GM23338 (cell line): Measurements from ENCODE around the gene AGR2. TPM values are rescaled to one million over a fixed set of nuclear protein-coding genes. Genes with fewer than 3 reads are reported as not detected.
A peak's percentile ranks its signal among the peaks of the same experiment; 100 is the strongest.

Experiments
- ATAC-seq: fragments of 200-7000 bp; cut with Tn5 transposase; 3 replicates; pipeline ENCODE4 v1.9.1; 2020
- DNase-seq: peaks from one replicate; pipeline ENCODE4 v3.0.0-alpha.2; 2015; ENCODE audit warnings: low spot score
- H2AFZ ChIP-seq: fragments of 200-600 bp; sonication (generic); 2 replicates; pipeline ENCODE4 v1.8.0; 2016; ENCODE audit warnings: antibody characterized with exemption, mild to moderate bottlenecking, moderate library complexity
- H3F3A ChIP-seq: fragments of 200-600 bp; sonication (generic); replicated peaks from 2 replicates; pipeline ENCODE4 v1.8.0; 2017; ENCODE audit warnings: antibody characterized with exemption, mixed run types, low read depth
- H3K27ac ChIP-seq: fragments of 200-600 bp; sonication (generic); 2 replicates; pipeline ENCODE4 v1.6.1; 2016; ENCODE audit warnings: low read depth
- H3K27me3 ChIP-seq: fragments of 200-600 bp; sonication (generic); 2 replicates; pipeline ENCODE4 v1.8.0; 2016; ENCODE audit warnings: mild to moderate bottlenecking, mixed run types, moderate library complexity; ENCODE audit not compliant: insufficient read depth
- H3K36me3 ChIP-seq: fragments of 200-600 bp; sonication (generic); 2 replicates; pipeline ENCODE4 v1.8.0; 2016; ENCODE audit warnings: mild to moderate bottlenecking; ENCODE audit not compliant: insufficient read depth
- H3K4me1 ChIP-seq: fragments of 200-600 bp; sonication (generic); 2 replicates; pipeline ENCODE4 v1.8.0; 2016; ENCODE audit warnings: mild to moderate bottlenecking, moderate library complexity; ENCODE audit not compliant: insufficient read depth
- H3K4me2 ChIP-seq: fragments of 200-600 bp; sonication (generic); 2 replicates; pipeline ENCODE4 v1.7.1; 2017; ENCODE audit warnings: mixed run types
- H3K4me3 ChIP-seq: fragments of 200-600 bp; sonication (generic); 2 replicates; pipeline ENCODE4 v1.6.1; 2016; ENCODE audit warnings: mixed run types
- H3K79me2 ChIP-seq: fragments of 200-600 bp; sonication (generic); replicated peaks from 2 replicates; pipeline ENCODE4 v1.8.0; 2017; ENCODE audit warnings: mild to moderate bottlenecking; ENCODE audit not compliant: insufficient read depth
- H3K9me2 ChIP-seq: fragments of 200-600 bp; sonication (generic); 2 replicates; pipeline ENCODE4 v1.8.0; 2017; ENCODE audit not compliant: insufficient read depth
- H4K20me1 ChIP-seq: fragments of 200-600 bp; sonication (generic); replicated peaks from 2 replicates; pipeline ENCODE4 v1.8.0; 2017; ENCODE audit warnings: mild to moderate bottlenecking; ENCODE audit not compliant: insufficient read depth
- H3K27ac Mint-ChIP-seq: 2 replicates; pipeline ENCODE4 v1.8.0; 2020; ENCODE audit warnings: inconsistent platforms, mild to moderate bottlenecking, moderate library complexity, mixed read lengths
- H3K27me3 Mint-ChIP-seq: 3 replicates; pipeline ENCODE4 v1.8.0; 2022; ENCODE audit warnings: low read depth, mild to moderate bottlenecking, moderate library complexity, mixed read lengths, inconsistent platforms; ENCODE audit not compliant: insufficient read depth, poor library complexity
- H3K36me3 Mint-ChIP-seq: 3 replicates; pipeline ENCODE4 v1.8.0; 2021; ENCODE audit warnings: low read depth, mild to moderate bottlenecking, inconsistent platforms, moderate library complexity, mixed read lengths
- H3K4me1 Mint-ChIP-seq: 3 replicates; pipeline ENCODE4 v1.8.0; 2020; ENCODE audit warnings: mild to moderate bottlenecking, inconsistent platforms, mixed read lengths
- H3K4me3 Mint-ChIP-seq: 3 replicates; pipeline ENCODE4 v1.8.0; 2021; ENCODE audit warnings: moderate library complexity, mild to moderate bottlenecking, inconsistent platforms, mixed read lengths
- H3K9me3 Mint-ChIP-seq: 3 replicates; pipeline ENCODE4 v1.8.0; 2020; ENCODE audit warnings: moderate library complexity, mild to moderate bottlenecking, inconsistent platforms, mixed read lengths
- CREB1 ChIP-seq: fragments of 250-450 bp; sonication (Bioruptor Pico); IDR thresholded peaks from 2 replicates; pipeline ENCODE4 v1.5.0; 2020; ENCODE audit warnings: low read depth, mild to moderate bottlenecking, moderate library complexity
- NANOG ChIP-seq: IDR thresholded peaks from 2 replicates; pipeline ENCODE4 v1.6.1; 2016; ENCODE audit warnings: antibody characterized with exemption, borderline replicate concordance
- ZNF114 ChIP-seq: fragments of 250-450 bp; sonication (Bioruptor Pico); IDR thresholded peaks from 2 replicates; pipeline ENCODE4 v1.5.0; 2020; ENCODE audit warnings: mild to moderate bottlenecking, moderate library complexity
- polyA plus RNA-seq: library from polyadenylated mRNA; unstranded; fragments of >200 nt; fragmentation: Nextera tagmentation; extraction: Ambion mirVana; gene quantifications from 2 replicates; pipeline ENCODE4 v1.2.1, GENCODE V29; 2016
- total RNA-seq: library from RNA; depleted of rRNA; stranded (reverse); fragments of >200 nt; shearing (Covaris generic); gene quantifications from 2 replicates; pipeline ENCODE4 v1.2.3, GENCODE V29; 2014
- TF ChIP-seq, protein P1 (sequence below), 2 experiments: fragments of 200-600 bp in 1 of 2; sonication (generic) in 1 of 2; conservative IDR thresholded peaks; 2 replicates each; pipeline versions ENCODE4 v1.5.1 to v1.6.1; 2016 to 2017; ENCODE audit warnings: antibody characterized with exemption in 2 of 2, low read depth in 2 of 2, mild to moderate bottlenecking in 2 of 2, moderate library complexity in 1 of 2
- TF ChIP-seq, protein P2 (sequence below): IDR thresholded peaks from 2 replicates; pipeline ENCODE4 v1.6.1; 2016; ENCODE audit warnings: antibody characterized with exemption
- TF ChIP-seq, protein P3 (sequence below): IDR thresholded peaks from one replicate; pipeline ENCODE4 v1.6.1; 2018; ENCODE audit warnings: antibody characterized with exemption; ENCODE audit not compliant: unreplicated experiment

The AGR2 gene
- total and polyA plus RNA-seq, 2 experiments from 2014 or later = not detected

DNA sequence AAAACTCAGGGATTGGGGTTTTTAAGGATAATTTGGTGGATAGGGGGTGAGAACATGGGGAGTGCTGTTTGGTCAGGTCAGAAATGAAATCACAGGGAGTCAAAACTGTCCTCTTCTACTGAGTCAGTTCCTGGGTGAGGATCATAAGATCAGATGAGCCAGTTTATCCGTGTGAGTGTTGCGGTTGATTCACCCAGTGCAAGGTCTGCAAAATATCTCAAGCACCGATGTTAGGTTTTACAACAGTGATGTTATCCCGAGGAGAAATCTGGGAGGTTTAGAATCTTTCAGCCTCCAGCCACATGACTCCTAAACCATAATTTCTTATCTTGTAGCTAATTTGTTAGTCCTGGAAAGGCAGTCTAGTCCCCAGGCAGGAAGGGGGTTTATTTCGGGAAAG, 31.7 kb upstream of the AGR2 start (continued):
- TF ChIP-seq, protein P1, sequence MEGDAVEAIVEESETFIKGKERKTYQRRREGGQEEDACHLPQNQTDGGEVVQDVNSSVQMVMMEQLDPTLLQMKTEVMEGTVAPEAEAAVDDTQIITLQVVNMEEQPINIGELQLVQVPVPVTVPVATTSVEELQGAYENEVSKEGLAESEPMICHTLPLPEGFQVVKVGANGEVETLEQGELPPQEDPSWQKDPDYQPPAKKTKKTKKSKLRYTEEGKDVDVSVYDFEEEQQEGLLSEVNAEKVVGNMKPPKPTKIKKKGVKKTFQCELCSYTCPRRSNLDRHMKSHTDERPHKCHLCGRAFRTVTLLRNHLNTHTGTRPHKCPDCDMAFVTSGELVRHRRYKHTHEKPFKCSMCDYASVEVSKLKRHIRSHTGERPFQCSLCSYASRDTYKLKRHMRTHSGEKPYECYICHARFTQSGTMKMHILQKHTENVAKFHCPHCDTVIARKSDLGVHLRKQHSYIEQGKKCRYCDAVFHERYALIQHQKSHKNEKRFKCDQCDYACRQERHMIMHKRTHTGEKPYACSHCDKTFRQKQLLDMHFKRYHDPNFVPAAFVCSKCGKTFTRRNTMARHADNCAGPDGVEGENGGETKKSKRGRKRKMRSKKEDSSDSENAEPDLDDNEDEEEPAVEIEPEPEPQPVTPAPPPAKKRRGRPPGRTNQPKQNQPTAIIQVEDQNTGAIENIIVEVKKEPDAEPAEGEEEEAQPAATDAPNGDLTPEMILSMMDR (conservative IDR thresholded peaks at IDR 0.05; ENCODE audit: low read depth in 2 of 2) = no peak
- TF ChIP-seq, protein P2, sequence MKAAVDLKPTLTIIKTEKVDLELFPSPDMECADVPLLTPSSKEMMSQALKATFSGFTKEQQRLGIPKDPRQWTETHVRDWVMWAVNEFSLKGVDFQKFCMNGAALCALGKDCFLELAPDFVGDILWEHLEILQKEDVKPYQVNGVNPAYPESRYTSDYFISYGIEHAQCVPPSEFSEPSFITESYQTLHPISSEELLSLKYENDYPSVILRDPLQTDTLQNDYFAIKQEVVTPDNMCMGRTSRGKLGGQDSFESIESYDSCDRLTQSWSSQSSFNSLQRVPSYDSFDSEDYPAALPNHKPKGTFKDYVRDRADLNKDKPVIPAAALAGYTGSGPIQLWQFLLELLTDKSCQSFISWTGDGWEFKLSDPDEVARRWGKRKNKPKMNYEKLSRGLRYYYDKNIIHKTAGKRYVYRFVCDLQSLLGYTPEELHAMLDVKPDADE = no peak

DNA sequence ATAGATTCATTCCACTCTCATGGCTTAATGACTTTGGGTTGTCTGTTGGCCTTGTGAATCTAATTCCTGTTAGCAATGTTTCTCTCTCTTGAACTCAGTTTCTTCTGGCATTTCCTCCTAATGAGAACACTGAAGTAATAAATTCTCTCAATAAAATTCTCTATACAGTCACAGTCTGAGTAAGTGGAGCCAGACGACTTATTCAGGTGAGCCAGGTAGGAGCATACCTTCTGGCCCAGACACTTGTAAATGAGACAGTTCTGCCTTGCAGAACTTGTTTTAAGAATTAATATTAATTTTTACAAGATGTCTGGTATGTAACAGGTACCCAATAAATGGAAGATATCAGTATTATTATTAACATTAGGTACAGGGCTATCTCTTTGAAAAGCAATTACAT, 28.6 kb upstream of the AGR2 start:
- no peaks in the 10 kb centered on the region; the same call in 1 of the 2 replicates for H3K9me2 ChIP-seq
- Mint-ChIP-seq H3K9me3 (no peaks in the 10 kb centered on the region), H3K27ac (peak overlapping the region; percentile 24), H3K27me3 (no peaks in the 10 kb centered on the region), H3K4me1 (no peaks in the 10 kb centered on the region), H3K36me3 (no peaks in the 10 kb centered on the region), H3K4me3 (no peak overlapping the region)
- H3K4me2 ChIP-seq = no peak overlapping the region
- H3F3A ChIP-seq = no peaks in the 10 kb centered on the region
- H3K79me2 ChIP-seq = no peaks in the 10 kb centered on the region
- H3K27me3 ChIP-seq = no peaks in the 10 kb centered on the region
- no peaks in the 10 kb centered on the region for H4K20me1 ChIP-seq
- no peak overlapping the region for H3K27ac ChIP-seq
- H3K4me1 ChIP-seq = no peaks in the 10 kb centered on the region
- no peak for DNase-seq
- no peaks in the 10 kb centered on the region for H3K36me3 ChIP-seq
- no peak overlapping the region for H2AFZ ChIP-seq
- TF ChIP-seq, protein P3, sequence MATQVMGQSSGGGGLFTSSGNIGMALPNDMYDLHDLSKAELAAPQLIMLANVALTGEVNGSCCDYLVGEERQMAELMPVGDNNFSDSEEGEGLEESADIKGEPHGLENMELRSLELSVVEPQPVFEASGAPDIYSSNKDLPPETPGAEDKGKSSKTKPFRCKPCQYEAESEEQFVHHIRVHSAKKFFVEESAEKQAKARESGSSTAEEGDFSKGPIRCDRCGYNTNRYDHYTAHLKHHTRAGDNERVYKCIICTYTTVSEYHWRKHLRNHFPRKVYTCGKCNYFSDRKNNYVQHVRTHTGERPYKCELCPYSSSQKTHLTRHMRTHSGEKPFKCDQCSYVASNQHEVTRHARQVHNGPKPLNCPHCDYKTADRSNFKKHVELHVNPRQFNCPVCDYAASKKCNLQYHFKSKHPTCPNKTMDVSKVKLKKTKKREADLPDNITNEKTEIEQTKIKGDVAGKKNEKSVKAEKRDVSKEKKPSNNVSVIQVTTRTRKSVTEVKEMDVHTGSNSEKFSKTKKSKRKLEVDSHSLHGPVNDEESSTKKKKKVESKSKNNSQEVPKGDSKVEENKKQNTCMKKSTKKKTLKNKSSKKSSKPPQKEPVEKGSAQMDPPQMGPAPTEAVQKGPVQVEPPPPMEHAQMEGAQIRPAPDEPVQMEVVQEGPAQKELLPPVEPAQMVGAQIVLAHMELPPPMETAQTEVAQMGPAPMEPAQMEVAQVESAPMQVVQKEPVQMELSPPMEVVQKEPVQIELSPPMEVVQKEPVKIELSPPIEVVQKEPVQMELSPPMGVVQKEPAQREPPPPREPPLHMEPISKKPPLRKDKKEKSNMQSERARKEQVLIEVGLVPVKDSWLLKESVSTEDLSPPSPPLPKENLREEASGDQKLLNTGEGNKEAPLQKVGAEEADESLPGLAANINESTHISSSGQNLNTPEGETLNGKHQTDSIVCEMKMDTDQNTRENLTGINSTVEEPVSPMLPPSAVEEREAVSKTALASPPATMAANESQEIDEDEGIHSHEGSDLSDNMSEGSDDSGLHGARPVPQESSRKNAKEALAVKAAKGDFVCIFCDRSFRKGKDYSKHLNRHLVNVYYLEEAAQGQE = no peak
- no peak overlapping the region for H3K4me3 ChIP-seq
- ATAC-seq = no peak

DNA sequence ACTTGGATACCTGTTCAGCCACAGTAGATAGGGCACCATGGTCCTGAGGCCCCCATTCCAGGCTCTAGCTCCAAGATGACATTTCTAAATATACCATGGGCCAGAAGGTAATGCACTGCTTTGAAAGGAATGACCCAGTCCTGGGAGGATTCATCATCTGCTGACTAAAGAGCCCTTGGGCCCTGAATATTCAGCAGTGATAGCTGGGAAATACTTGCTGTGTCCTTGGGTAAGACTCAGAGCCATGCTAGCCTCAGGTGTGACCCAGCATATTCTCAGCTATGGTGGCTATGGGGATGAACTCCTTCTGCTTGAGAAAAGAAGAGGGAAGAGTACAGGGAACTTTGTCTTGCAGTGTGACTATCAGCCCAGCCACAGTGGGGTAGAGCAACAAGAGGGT, 21.3 kb upstream of the AGR2 start:
- Histone ChIP-seq H3K4me2 (no peak overlapping the region), H3K4me3 (no peak overlapping the region), H4K20me1 (no peaks in the 10 kb centered on the region), H3F3A (no peaks in the 10 kb centered on the region), H3K27ac (no peak overlapping the region), H3K36me3 (no peaks in the 10 kb centered on the region), H3K27me3 (no peaks in the 10 kb centered on the region), H3K4me1 (no peaks in the 10 kb centered on the region), H3K79me2 (no peaks in the 10 kb centered on the region), H3K9me2 (no peaks in the 10 kb centered on the region), H2AFZ (no peak overlapping the region)
- no peak for DNase-seq
- no peak for ATAC-seq
- Mint-ChIP-seq H3K36me3 (no peaks in the 10 kb centered on the region), H3K27ac (no peak overlapping the region), H3K27me3 (no peaks in the 10 kb centered on the region), H3K4me1 (no peaks in the 10 kb centered on the region), H3K9me3 (no peaks in the 10 kb centered on the region), H3K4me3 (no peak overlapping the region)
- TF ChIP-seq ZNF114 (CRISPR knock-in tag) (no peak), CREB1 (no peak), NANOG (no peak)
- TF ChIP-seq, protein P2 = no peak
- TF ChIP-seq, protein P1 (conservative IDR thresholded peaks at IDR 0.05; ENCODE audit: low read depth in 2 of 2) = no peak
